RWPE1 (cell line): Measurements from ENCODE around the gene GCFC2.

Experiments
- CTCF ChIA-PET: fragments of 350-600 bp; sonication (Branson Sonifier 250); formaldehyde crosslinking; extraction: SDS; loops from one replicate; lab custom pipeline; 2021; lab: Yijun Ruan, JAX
- POLR2A ChIA-PET: fragments of 400-600 bp; formaldehyde crosslinking; extraction: SDS; loops from one replicate; lab custom pipeline; 2020; ENCODE audit warnings: antibody characterized with exemption; ENCODE audit not compliant: low non-redundant PET; lab: Yijun Ruan, JAX
- DNase-seq: peaks from one replicate; pipeline ENCODE4 v3.0.0; 2012; ENCODE audit warnings: low spot score
- H3K27ac ChIP-seq: fragments of 450-650 bp; 2 replicates; pipeline ENCODE4 v1.5.1; 2017
- CTCF ChIP-seq: fragments of 450-650 bp; conservative IDR thresholded peaks from 2 replicates; pipeline ENCODE4 v1.5.1; 2017; ENCODE audit warnings: low read depth, mild to moderate bottlenecking

GCFC2 gene

GRCh38 chr2:75710220-75710576 lies 517 bp downstream of the GCFC2 start:
- ChIA-PET POLR2A (no interaction called here), CTCF (interaction anchor here (0.6 kb wide), 2 partner anchors 14 to 1135 kb away, joined by 3 read pairs; no protein-coding TSS in a partner anchor)
- DNase-seq: no peak
- H3K27ac ChIP-seq: peak overlapping the region; percentile 93
- no peak for TF ChIP-seq CTCF

- CTCF ChIA-PET: no interaction called here
- TF ChIP-seq CTCF: no peak
- H3K27ac ChIP-seq: no peak overlapping the region
- POLR2A ChIA-PET: no interaction called here
- peak; percentile 8 for DNase-seq
These were observed 1.4 kb downstream of the GCFC2 start for GRCh38 chr2:75709297-75709696.

GRCh38 chr2:75707901-75708300 lies 2.8 kb downstream of the GCFC2 start:
- H3K27ac ChIP-seq: no peak overlapping the region
- no peak for DNase-seq
- CTCF ChIA-PET: interaction anchor here (0.6 kb wide), 1 partner anchor 466 kb away, joined by 3 read pairs; no protein-coding TSS in a partner anchor
- POLR2A ChIA-PET: no interaction called here
- no peak for TF ChIP-seq CTCF

GRCh38 chr2:75705921-75706320 lies 4.8 kb downstream of the GCFC2 start:
- CTCF ChIA-PET: no interaction called here
- no peak for TF ChIP-seq CTCF
- POLR2A ChIA-PET: no interaction called here
- no peak overlapping the region for H3K27ac ChIP-seq
- no peak for DNase-seq

GRCh38 chr2:75703589-75704287 lies 7.0 kb downstream of the GCFC2 start:
- no peak for DNase-seq
- no peak for TF ChIP-seq CTCF
- ChIA-PET POLR2A (no interaction called here), CTCF (no interaction called here)
- H3K27ac ChIP-seq: no peak overlapping the region

- TF ChIP-seq CTCF: no peak
- CTCF ChIA-PET: no interaction called here
- H3K27ac ChIP-seq: no peak overlapping the region
These were observed 8.1 kb downstream of the GCFC2 start for GRCh38 chr2:75702593-75702992.

More at GRCh38 chr2:75702593-75702992, 8.1 kb downstream of the GCFC2 start:
- no peak for DNase-seq
- POLR2A ChIA-PET: no interaction called here
